Lower leg skin (tissue), 3 donors: Measurements from ENCODE around the gene ISL2.

ENCODE experiments used
- POLR2A ChIP-seq, 2 donors: fragments of 450-650 bp; IDR thresholded peaks; one replicate each; pipeline ENCODE4 v1.6.1; 2016 to 2017; ENCODE audit warnings: antibody characterized with exemption in 2 of 2, mild to moderate bottlenecking in 1 of 2, moderate library complexity in 1 of 2
- TF ChIP-seq, protein P1 (sequence below), 3 donors: fragments of 450-650 bp; IDR thresholded peaks; one replicate each; pipeline ENCODE4 v1.5.1; 2016; ENCODE audit warnings: antibody characterized with exemption in 3 of 3, mild to moderate bottlenecking in 3 of 3, moderate library complexity in 2 of 3

DNA sequence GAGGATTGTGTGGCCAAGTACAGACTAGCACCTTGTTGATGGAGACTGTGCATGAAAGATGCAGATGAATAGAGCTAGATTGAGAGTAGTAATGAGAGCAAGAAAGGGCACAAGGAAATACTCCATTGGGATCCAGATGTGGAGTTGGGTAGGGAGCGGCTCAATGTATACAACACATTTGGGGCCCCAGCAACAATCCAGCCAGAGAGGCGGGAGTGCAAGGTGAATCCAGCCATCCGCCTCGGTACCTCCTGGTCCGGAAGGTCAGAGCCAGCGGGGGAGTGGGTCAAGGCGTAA lies 9.0 kb downstream of the ISL2 start:
- TF ChIP-seq, protein P1, sequence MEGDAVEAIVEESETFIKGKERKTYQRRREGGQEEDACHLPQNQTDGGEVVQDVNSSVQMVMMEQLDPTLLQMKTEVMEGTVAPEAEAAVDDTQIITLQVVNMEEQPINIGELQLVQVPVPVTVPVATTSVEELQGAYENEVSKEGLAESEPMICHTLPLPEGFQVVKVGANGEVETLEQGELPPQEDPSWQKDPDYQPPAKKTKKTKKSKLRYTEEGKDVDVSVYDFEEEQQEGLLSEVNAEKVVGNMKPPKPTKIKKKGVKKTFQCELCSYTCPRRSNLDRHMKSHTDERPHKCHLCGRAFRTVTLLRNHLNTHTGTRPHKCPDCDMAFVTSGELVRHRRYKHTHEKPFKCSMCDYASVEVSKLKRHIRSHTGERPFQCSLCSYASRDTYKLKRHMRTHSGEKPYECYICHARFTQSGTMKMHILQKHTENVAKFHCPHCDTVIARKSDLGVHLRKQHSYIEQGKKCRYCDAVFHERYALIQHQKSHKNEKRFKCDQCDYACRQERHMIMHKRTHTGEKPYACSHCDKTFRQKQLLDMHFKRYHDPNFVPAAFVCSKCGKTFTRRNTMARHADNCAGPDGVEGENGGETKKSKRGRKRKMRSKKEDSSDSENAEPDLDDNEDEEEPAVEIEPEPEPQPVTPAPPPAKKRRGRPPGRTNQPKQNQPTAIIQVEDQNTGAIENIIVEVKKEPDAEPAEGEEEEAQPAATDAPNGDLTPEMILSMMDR (IDR thresholded peaks at IDR 0.05), result no peak
- no peak for TF ChIP-seq POLR2A (IDR thresholded peaks at IDR 0.05)
